GM23248 (cell line): Measurements from ENCODE around the gene LRRTM1. TPM values are rescaled to one million over a fixed set of nuclear protein-coding genes. Genes with fewer than 3 reads are reported as not detected.
A peak's percentile ranks its signal among the peaks of the same experiment; 100 is the strongest.

Experiments used
- DNase-seq: peaks from one replicate; pipeline ENCODE4 v3.0.0-alpha.2; 2015
- H2AFZ ChIP-seq: fragments of 200-600 bp; sonication (generic); 2 replicates; pipeline ENCODE4 v1.6.1; 2016; ENCODE audit warnings: antibody characterized with exemption
- H3F3A ChIP-seq: fragments of 200-600 bp; sonication (generic); 2 replicates; pipeline ENCODE4 v1.6.1; 2016; ENCODE audit warnings: mild to moderate bottlenecking, antibody characterized with exemption, mixed run types; ENCODE audit not compliant: insufficient read depth
- H3K27ac ChIP-seq: fragments of 200-600 bp; sonication (generic); 2 replicates; pipeline ENCODE4 v1.5.1; 2016; ENCODE audit warnings: mild to moderate bottlenecking
- H3K27me3 ChIP-seq: fragments of 200-600 bp; sonication (generic); replicated peaks from 2 replicates; pipeline ENCODE4 v1.6.1; 2016; ENCODE audit warnings: mild to moderate bottlenecking; ENCODE audit not compliant: insufficient read depth
- H3K36me3 ChIP-seq: fragments of 200-600 bp; sonication (generic); 2 replicates; pipeline ENCODE4 v1.6.1; 2016; ENCODE audit warnings: low read depth, mild to moderate bottlenecking
- H3K4me1 ChIP-seq: fragments of 200-600 bp; sonication (generic); 2 replicates; pipeline ENCODE4 v1.6.1; 2016; ENCODE audit warnings: mild to moderate bottlenecking; ENCODE audit not compliant: insufficient read depth
- H3K4me2 ChIP-seq: fragments of 200-600 bp; sonication (generic); one replicate; pipeline ENCODE4 v1.6.1; 2016; ENCODE audit warnings: mild to moderate bottlenecking; ENCODE audit not compliant: unreplicated experiment
- H3K4me3 ChIP-seq: fragments of 200-600 bp; sonication (generic); 2 replicates; pipeline ENCODE4 v1.5.1; 2016; ENCODE audit warnings: mild to moderate bottlenecking
- H3K79me2 ChIP-seq: fragments of 200-600 bp; sonication (generic); 2 replicates; pipeline ENCODE4 v1.6.1; 2016; ENCODE audit warnings: mild to moderate bottlenecking; ENCODE audit not compliant: insufficient read depth
- H3K9ac ChIP-seq: fragments of 200-600 bp; sonication (generic); 2 replicates; pipeline ENCODE4 v1.6.1; 2016; ENCODE audit warnings: mild to moderate bottlenecking
- H3K9me2 ChIP-seq: fragments of 200-600 bp; sonication (generic); 2 replicates; pipeline ENCODE4 v1.6.1; 2016; ENCODE audit warnings: mixed run types, mild to moderate bottlenecking, moderate library complexity; ENCODE audit not compliant: insufficient read depth
- H3K9me3 ChIP-seq: fragments of 200-600 bp; sonication (generic); one replicate; pipeline ENCODE4 v1.6.1; 2017; ENCODE audit warnings: low read depth
- H4K20me1 ChIP-seq: fragments of 200-600 bp; sonication (generic); 2 replicates; pipeline ENCODE4 v1.6.0; 2016; ENCODE audit not compliant: insufficient read depth
- EZH2 ChIP-seq: fragments of 200-600 bp; sonication (generic); IDR thresholded peaks from 2 replicates; pipeline ENCODE4 v1.6.1; 2018; ENCODE audit warnings: antibody characterized with exemption, mild to moderate bottlenecking; ENCODE audit not compliant: insufficient read depth, poor library complexity, severe bottlenecking
- EZH2phosphoT487 ChIP-seq: fragments of 200-600 bp; sonication (generic); IDR thresholded peaks from 2 replicates; pipeline ENCODE4 v1.6.1; 2018; ENCODE audit warnings: antibody characterized with exemption, moderate library complexity, mild to moderate bottlenecking, low read depth; ENCODE audit not compliant: insufficient read depth
- WGBS, 2 experiments: methylation state at CpG; one replicate each; pipeline ENCODE4 v1.1.6; 2015 to 2017; ENCODE audit warnings: low lambda C conversion rate in 2 of 2, low coverage in 1 of 2; ENCODE audit errors: missing lambda C conversion rate in 2 of 2; 5-methylcytosine and 5-hydroxymethylcytosine counted together
- in situ Hi-C: fragments of 300-500 bp; cut with MboI; formaldehyde crosslinking; loops from 2 replicates; pipeline ENCODE4 v1.15.0; 2020
- polyA plus RNA-seq: library from polyadenylated mRNA; unstranded; fragments of >200 nt; fragmentation: Nextera tagmentation; extraction: Ambion mirVana; gene quantifications from 2 replicates; pipeline ENCODE4 v1.2.1, GENCODE V29; 2016
- total RNA-seq: library from RNA; depleted of rRNA; stranded (reverse); fragments of >200 nt; shearing (Covaris generic); gene quantifications from 2 replicates; pipeline ENCODE4 v1.2.3, GENCODE V29; 2014

LRRTM1 gene
- total and polyA plus RNA-seq, 2 experiments from 2014 or later: not detected

- no peaks in the 10 kb centered on the region for H3K36me3 ChIP-seq
- H3K4me3 ChIP-seq: no peak overlapping the region
- H4K20me1 ChIP-seq: no peaks in the 10 kb centered on the region
- WGBS, 2 experiments: 27 to 38% methylated on average over 9 of the region's 9 CpGs
- H2AFZ ChIP-seq: no peak overlapping the region
- no peaks in the 10 kb centered on the region for H3F3A ChIP-seq
- H3K27me3 ChIP-seq: no peaks in the 10 kb centered on the region; the same call in 1 of the 2 replicates
- no peaks in the 10 kb centered on the region for H3K4me1 ChIP-seq
- no peaks in the 10 kb centered on the region for H3K79me2 ChIP-seq
- H3K9me3 ChIP-seq: no peaks in the 10 kb centered on the region
- no peak overlapping the region for H3K9ac ChIP-seq
- no peaks in the 10 kb centered on the region for H3K9me2 ChIP-seq
- peak; percentile 56 for DNase-seq
- in situ Hi-C loops: no loop called here
- TF ChIP-seq EZH2phosphoT487 (no peak), EZH2 (no peak)
- no peak overlapping the region for H3K27ac ChIP-seq
- no peak overlapping the region for H3K4me2 ChIP-seq
Observed at GRCh38 chr2:80255918-80256781, 48.4 kb downstream of the LRRTM1 start.

DNA sequence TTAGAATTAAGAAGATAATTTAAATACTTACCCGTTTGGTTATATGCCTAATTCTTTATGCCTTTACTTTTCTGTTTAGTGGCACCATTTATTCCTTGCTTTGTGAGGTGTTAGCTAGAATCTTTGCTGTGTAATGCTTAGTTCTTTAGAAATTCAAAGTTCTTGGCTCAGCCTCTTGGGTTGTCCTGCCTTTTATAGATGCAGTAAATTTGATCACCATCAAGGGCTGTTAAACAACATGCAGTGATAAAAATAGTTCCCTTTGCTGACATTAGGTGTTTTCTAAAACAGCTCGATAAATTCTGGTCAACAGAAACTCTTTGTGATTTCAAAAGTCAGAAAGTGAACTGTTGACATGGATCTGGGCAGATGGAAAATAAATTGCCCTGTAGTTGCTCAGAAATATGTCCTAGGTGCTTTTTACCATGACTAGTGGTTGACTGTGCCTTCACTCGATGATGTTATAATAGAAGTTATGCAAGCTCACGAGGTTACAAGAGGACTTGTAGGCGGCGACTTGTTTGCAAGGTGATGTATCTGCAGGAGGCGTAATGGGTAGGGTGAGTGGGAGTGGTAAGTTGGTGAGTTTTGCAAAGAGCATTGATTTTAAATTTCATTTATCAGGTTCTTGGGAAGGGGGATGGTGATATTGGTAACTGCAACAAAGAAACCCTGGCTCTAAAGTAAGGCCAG lies 52.1 kb downstream of the LRRTM1 start:
- no peak overlapping the region for H3K4me2 ChIP-seq
- TF ChIP-seq EZH2phosphoT487: no peak
- WGBS, 2 experiments: 24 to 25% methylated on average over 7 of the region's 7 CpGs
- H3K4me3 ChIP-seq: no peak overlapping the region
- no peaks in the 10 kb centered on the region for H3K9me2 ChIP-seq
- no peak overlapping the region for H3K9ac ChIP-seq
- H3K9me3 ChIP-seq: no peaks in the 10 kb centered on the region
- no peaks in the 10 kb centered on the region for H3K27me3 ChIP-seq
- H3K4me1 ChIP-seq: no peaks in the 10 kb centered on the region
- H3K36me3 ChIP-seq: no peaks in the 10 kb centered on the region
- DNase-seq: no peak
- in situ Hi-C loops: no loop called here
- H2AFZ ChIP-seq: no peak overlapping the region
- H3K79me2 ChIP-seq: no peaks in the 10 kb centered on the region
- no peaks in the 10 kb centered on the region for H4K20me1 ChIP-seq
- H3K27ac ChIP-seq: no peak overlapping the region
- no peaks in the 10 kb centered on the region for H3F3A ChIP-seq
